ENCODE results near the gene RBMS2.

The RBMS2 gene

GRCh38 chr12:56590237-56590830, 68.7 kb downstream of the RBMS2 start:
- DNase-seq, result peak; percentile 31

GRCh38 chr12:56591126-56591525, 69.5 kb downstream of the RBMS2 start:
- no peak for DNase-seq

GRCh38 chr12:56591961-56592360, 70.3 kb downstream of the RBMS2 start:
- DNase-seq, result no peak

- peak; percentile 71 for DNase-seq
Measured at GRCh38 chr12:56593909-56594621, 72.4 kb downstream of the RBMS2 start.

- DNase-seq, result no peak
Measured at GRCh38 chr12:56596815-56597214, 75.2 kb downstream of the RBMS2 start.

GRCh38 chr12:56599041-56599440, 77.4 kb downstream of the RBMS2 start:
- DNase-seq, result no peak

- DNase-seq, result no peak
Measured at GRCh38 chr12:56599797-56600196, 78.2 kb downstream of the RBMS2 start.

GRCh38 chr12:56600753-56601152, 79.1 kb downstream of the RBMS2 start:
- no peak for DNase-seq

GRCh38 chr12:56601503-56601902, 79.9 kb downstream of the RBMS2 start:
- DNase-seq, result peak; percentile 44

GRCh38 chr12:56602239-56602638, 80.6 kb downstream of the RBMS2 start:
- DNase-seq, result no peak

GRCh38 chr12:56604355-56604754, 82.7 kb downstream of the RBMS2 start:
- DNase-seq, result no peak

- no peak for DNase-seq
Measured at GRCh38 chr12:56614627-56615026, 93.0 kb downstream of the RBMS2 start.

- no peak for DNase-seq
Measured at GRCh38 chr12:56616244-56616643, 94.6 kb downstream of the RBMS2 start.

GRCh38 chr12:56616925-56617324, 95.3 kb downstream of the RBMS2 start:
- DNase-seq, result no peak

- no peak for DNase-seq
Measured at GRCh38 chr12:56622535-56622934, 100.9 kb downstream of the RBMS2 start.

- DNase-seq, result no peak
Measured at GRCh38 chr12:56626701-56627100, 105.1 kb downstream of the RBMS2 start.

- DNase-seq, result peak; percentile 78
Measured at GRCh38 chr12:56628671-56629458, 107.2 kb downstream of the RBMS2 start.

- DNase-seq, result peak; percentile 53
Measured at GRCh38 chr12:56629459-56630179, 108.0 kb downstream of the RBMS2 start.

GRCh38 chr12:56630180-56630632, 108.6 kb downstream of the RBMS2 start, which contains the start of gene BAZ2A:
BAZ2A (minus strand) TSS chr12:56630326; CDS start chr12:56617530, 12,796 bp downstream.
- DNase-seq, result peak; percentile 92

- DNase-seq, result peak; percentile 75
Measured at GRCh38 chr12:56631790-56632700, 110.4 kb downstream of the RBMS2 start.

- DNase-seq, result no peak
Measured at GRCh38 chr12:56632701-56633467, 111.3 kb downstream of the RBMS2 start.
